ENCODE measurements around the gene RHD.

DNA sequence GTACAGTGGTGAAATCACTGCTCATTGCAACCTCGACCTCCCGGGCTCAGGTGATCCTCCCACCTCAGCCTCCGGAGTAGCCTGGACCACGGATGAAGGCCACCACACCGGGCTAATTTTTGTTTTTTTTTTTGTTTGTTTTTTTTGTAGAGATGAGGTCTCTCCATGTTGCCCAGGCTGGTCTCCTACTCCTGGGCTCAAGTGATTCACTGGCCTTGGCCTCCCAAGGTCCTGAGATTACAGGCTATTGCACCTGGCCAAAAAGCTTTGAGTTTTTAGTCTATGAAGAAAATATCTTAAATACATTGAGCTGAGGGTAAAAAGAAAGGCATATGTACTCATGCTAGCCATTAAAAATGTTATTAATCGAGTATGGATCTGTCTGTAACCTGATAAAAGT lies 69.4 kb downstream of the RHD start:
- no peak for TF ChIP-seq EZH2 (IDR thresholded peaks at IDR 0.05; ENCODE audit: borderline replicate concordance, insufficient read depth, low read depth, low read length, poor library complexity, severe bottlenecking)
- TF ChIP-seq, protein P1, sequence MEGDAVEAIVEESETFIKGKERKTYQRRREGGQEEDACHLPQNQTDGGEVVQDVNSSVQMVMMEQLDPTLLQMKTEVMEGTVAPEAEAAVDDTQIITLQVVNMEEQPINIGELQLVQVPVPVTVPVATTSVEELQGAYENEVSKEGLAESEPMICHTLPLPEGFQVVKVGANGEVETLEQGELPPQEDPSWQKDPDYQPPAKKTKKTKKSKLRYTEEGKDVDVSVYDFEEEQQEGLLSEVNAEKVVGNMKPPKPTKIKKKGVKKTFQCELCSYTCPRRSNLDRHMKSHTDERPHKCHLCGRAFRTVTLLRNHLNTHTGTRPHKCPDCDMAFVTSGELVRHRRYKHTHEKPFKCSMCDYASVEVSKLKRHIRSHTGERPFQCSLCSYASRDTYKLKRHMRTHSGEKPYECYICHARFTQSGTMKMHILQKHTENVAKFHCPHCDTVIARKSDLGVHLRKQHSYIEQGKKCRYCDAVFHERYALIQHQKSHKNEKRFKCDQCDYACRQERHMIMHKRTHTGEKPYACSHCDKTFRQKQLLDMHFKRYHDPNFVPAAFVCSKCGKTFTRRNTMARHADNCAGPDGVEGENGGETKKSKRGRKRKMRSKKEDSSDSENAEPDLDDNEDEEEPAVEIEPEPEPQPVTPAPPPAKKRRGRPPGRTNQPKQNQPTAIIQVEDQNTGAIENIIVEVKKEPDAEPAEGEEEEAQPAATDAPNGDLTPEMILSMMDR (IDR thresholded peaks at IDR 0.05): no peak
